Ishikawa (cell line): Measurements from ENCODE around the gene HOXB6.

ENCODE experiments used
- CEBPB ChIP-seq: IDR thresholded peaks from 2 replicates; pipeline ENCODE4 v1.6.1; 2012
- EP300 ChIP-seq: IDR thresholded peaks from 2 replicates; pipeline ENCODE4 v1.6.1; 2012; ENCODE audit warnings: borderline replicate concordance
- FOXM1 ChIP-seq: IDR thresholded peaks from 2 replicates; pipeline ENCODE4 v1.6.1; 2012; ENCODE audit warnings: low read depth, borderline replicate concordance
- MAX ChIP-seq: IDR thresholded peaks from 2 replicates; pipeline ENCODE4 v1.6.1; 2012
- NFIC ChIP-seq: IDR thresholded peaks from 2 replicates; pipeline ENCODE4 v1.6.1; 2012
- RAD21 ChIP-seq: IDR thresholded peaks from 2 replicates; pipeline ENCODE4 v1.6.1; 2012; ENCODE audit warnings: low read depth
- REST ChIP-seq: IDR thresholded peaks from 2 replicates; pipeline ENCODE4 v1.6.1; 2012; ENCODE audit warnings: low read depth, mild to moderate bottlenecking
- TAF1 ChIP-seq: IDR thresholded peaks from 2 replicates; pipeline ENCODE4 v1.6.1; 2012; ENCODE audit warnings: low read depth, mild to moderate bottlenecking
- USF1 ChIP-seq: IDR thresholded peaks from 2 replicates; pipeline ENCODE4 v1.6.1; 2012
- YY1 ChIP-seq: IDR thresholded peaks from 2 replicates; pipeline ENCODE4 v1.6.1; 2012; ENCODE audit warnings: low read depth
- ZBTB7A ChIP-seq: IDR thresholded peaks from 2 replicates; pipeline ENCODE4 v1.6.1; 2012; ENCODE audit warnings: low read depth

GRCh38 chr17:48568499-48569239, 36.1 kb downstream of the HOXB6 start:
- no peak for TF ChIP-seq TAF1
- peak; percentile 20; the same call in 1 of the 2 replicates for TF ChIP-seq EP300
- TF ChIP-seq REST = no peak
- no peak for TF ChIP-seq ZBTB7A
- no peak for TF ChIP-seq YY1
- no peak for TF ChIP-seq CEBPB
- no peak for TF ChIP-seq FOXM1
- TF ChIP-seq USF1 = peak; percentile 64
- no peak for TF ChIP-seq NFIC
- TF ChIP-seq MAX = no peak
- TF ChIP-seq RAD21 = no peak
